Activated T-helper 17 cell treated with anti-CD3 and anti-CD28 coated beads, Interleukin-2, amount 50 U/mL, for 72 hours (primary cell): ENCODE measurements around the gene ODC1. TPM values are rescaled to one million over a fixed set of nuclear protein-coding genes. Genes with fewer than 3 reads are reported as not detected.

Experiments
- ATAC-seq: fragments of 150-1000 bp; cut with Tn5 transposase; replicated peaks from 2 replicates; pipeline ENCODE4 v1.10.0; 2021; ENCODE audit warnings: mild to moderate bottlenecking, moderate library complexity
- H3K27ac Mint-ChIP-seq: one replicate; pipeline ENCODE4 v1.8.0; 2022; ENCODE audit warnings: mixed read lengths
- H3K27me3 Mint-ChIP-seq: one replicate; pipeline ENCODE4 v1.8.0; 2022; ENCODE audit warnings: mixed read lengths
- H3K36me3 Mint-ChIP-seq: one replicate; pipeline ENCODE4 v1.8.0; 2022; ENCODE audit warnings: low read depth, mild to moderate bottlenecking, mixed read lengths
- H3K4me1 Mint-ChIP-seq: one replicate; pipeline ENCODE4 v1.8.0; 2022; ENCODE audit warnings: mixed read lengths
- H3K4me3 Mint-ChIP-seq: one replicate; pipeline ENCODE4 v1.8.0; 2022; ENCODE audit warnings: mild to moderate bottlenecking, mixed read lengths
- H3K9me3 Mint-ChIP-seq: one replicate; pipeline ENCODE4 v1.8.0; 2022; ENCODE audit warnings: mixed read lengths
- total RNA-seq, 2 donors: library from RNA; stranded (reverse); gene quantifications; one replicate each; pipeline ENCODE4 v1.2.3, GENCODE V29; 2022

ODC1 gene
- total RNA-seq, 2 donors from 2014 or later = 60.3 to 180 TPM

DNA sequence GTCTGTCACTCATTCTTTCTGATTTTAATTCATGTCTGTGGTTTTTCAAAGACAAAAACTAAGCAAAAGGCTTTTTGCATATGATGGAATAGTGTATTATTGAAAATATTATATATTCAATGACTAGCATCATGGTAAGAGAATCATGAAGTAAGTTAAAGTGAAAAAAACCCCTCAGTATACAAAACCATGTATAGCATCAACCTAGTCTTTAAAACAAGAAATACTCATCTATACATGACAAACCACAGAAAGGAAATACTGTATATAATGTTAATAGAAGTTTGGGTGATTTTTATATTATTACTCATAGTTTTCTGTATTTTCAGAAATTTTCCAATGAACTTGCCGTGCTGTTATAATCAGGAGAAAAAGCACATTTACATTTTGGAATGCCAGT is 38.0 kb upstream of the ODC1 start:
- H3K9me3 Mint-ChIP-seq = no peaks in the 10 kb centered on the region
- H3K4me3 Mint-ChIP-seq = no peak overlapping the region
- no peaks in the 10 kb centered on the region for H3K27me3 Mint-ChIP-seq
- H3K36me3 Mint-ChIP-seq = no peaks in the 10 kb centered on the region
- peak; percentile 52 for ATAC-seq
- no peak overlapping the region for H3K27ac Mint-ChIP-seq
- H3K4me1 Mint-ChIP-seq = peaks cover 12% of the 10 kb centered on the region

DNA sequence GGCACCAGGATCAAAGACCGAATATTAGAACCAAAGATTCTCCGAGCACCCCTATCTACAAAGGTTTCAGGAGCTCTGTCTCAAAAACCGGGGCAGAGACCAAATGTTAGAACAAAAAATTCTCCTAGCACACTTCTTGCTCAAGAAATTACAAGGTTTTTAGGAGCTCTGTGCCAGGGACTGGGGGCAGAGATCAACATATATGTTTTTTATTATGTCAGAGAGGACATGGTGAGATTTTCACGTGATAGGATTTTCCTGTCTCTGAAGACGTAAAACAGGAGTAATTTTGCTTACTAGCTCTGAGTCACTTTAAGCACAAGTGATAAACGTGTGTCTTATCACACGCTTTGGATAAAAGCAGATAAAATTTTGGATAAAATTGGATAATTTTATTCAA is 34.8 kb upstream of the ODC1 start:
- no peak overlapping the region for H3K27ac Mint-ChIP-seq
- no peak for ATAC-seq
- H3K27me3 Mint-ChIP-seq = no peaks in the 10 kb centered on the region
- H3K4me3 Mint-ChIP-seq = no peak overlapping the region
- peaks cover 3% of the 10 kb centered on the region for H3K4me1 Mint-ChIP-seq
- no peaks in the 10 kb centered on the region for H3K36me3 Mint-ChIP-seq
- no peaks in the 10 kb centered on the region for H3K9me3 Mint-ChIP-seq

DNA sequence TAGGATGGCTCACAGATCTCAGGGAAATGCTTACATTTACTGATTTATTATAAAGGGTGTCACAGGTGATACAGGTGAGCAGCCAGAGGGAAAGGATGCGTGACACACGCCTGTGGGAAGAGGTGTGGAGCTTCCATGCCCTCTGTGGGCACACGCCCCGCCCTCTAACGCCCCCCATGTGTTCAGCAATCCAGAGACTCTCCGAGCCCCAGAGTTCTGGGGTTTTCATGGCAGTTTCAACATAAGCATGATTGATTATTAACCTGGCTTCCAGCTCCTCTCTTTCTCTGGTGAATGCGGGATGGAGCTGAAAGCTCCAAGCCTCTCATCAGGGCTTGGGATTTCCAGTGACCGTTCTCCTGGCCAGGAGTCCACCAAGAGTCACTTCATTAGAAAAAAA is 34.3 kb upstream of the ODC1 start:
- Mint-ChIP-seq H3K4me1 (peaks cover 5% of the 10 kb centered on the region), H3K27me3 (no peaks in the 10 kb centered on the region), H3K9me3 (no peaks in the 10 kb centered on the region), H3K36me3 (no peaks in the 10 kb centered on the region), H3K27ac (no peak overlapping the region), H3K4me3 (no peak overlapping the region)
- no peak for ATAC-seq

- H3K27me3 Mint-ChIP-seq = no peaks in the 10 kb centered on the region
- H3K4me3 Mint-ChIP-seq = no peak overlapping the region
- H3K9me3 Mint-ChIP-seq = no peaks in the 10 kb centered on the region
- no peak overlapping the region for H3K27ac Mint-ChIP-seq
- ATAC-seq = no peak
- H3K36me3 Mint-ChIP-seq = no peaks in the 10 kb centered on the region
- H3K4me1 Mint-ChIP-seq = peaks cover 13% of the 10 kb centered on the region
These were observed 33.6 kb upstream of the ODC1 start for GRCh38 chr2:10481666-10482157.

GRCh38 chr2:10481055-10481665 is 33.0 kb upstream of the ODC1 start:
- no peaks in the 10 kb centered on the region for H3K27me3 Mint-ChIP-seq
- no peaks in the 10 kb centered on the region for H3K9me3 Mint-ChIP-seq
- no peaks in the 10 kb centered on the region for H3K36me3 Mint-ChIP-seq
- ATAC-seq = no peak
- peak overlapping the region; percentile 35 for H3K27ac Mint-ChIP-seq
- no peak overlapping the region for H3K4me3 Mint-ChIP-seq
- H3K4me1 Mint-ChIP-seq = peaks cover 13% of the 10 kb centered on the region

GRCh38 chr2:10480359-10480949 is 32.3 kb upstream of the ODC1 start:
- Mint-ChIP-seq H3K27me3 (no peaks in the 10 kb centered on the region), H3K36me3 (no peaks in the 10 kb centered on the region), H3K4me1 (peaks cover 13% of the 10 kb centered on the region), H3K4me3 (no peak overlapping the region), H3K9me3 (no peaks in the 10 kb centered on the region), H3K27ac (peak overlapping the region; percentile 35)
- no peak for ATAC-seq

DNA sequence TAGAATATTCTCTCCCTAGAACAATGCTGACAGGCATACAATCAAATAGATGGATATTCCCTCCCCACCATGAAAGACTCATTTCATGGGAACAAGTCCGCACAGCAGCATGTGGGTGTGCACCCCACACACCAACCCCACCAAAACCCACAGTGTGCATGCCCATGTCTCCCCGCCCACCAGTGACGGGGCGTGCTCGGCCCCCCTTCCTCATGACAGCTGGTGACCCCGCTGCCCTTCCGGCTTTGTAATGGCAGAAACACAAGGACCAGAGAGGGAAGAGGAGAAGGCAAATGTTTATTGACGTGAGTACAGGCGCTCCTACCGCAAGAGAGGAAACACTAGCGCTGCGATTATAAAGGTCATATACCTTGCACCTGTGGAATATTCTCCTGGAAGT is 30.8 kb upstream of the ODC1 start:
- Mint-ChIP-seq H3K27me3 (no peaks in the 10 kb centered on the region), H3K9me3 (no peaks in the 10 kb centered on the region), H3K27ac (no peak overlapping the region), H3K36me3 (no peaks in the 10 kb centered on the region), H3K4me3 (no peak overlapping the region), H3K4me1 (peaks cover 13% of the 10 kb centered on the region)
- no peak for ATAC-seq

GRCh38 chr2:10478298-10478625 is 30.1 kb upstream of the ODC1 start:
- H3K4me1 Mint-ChIP-seq = peaks cover 13% of the 10 kb centered on the region
- no peak overlapping the region for H3K4me3 Mint-ChIP-seq
- no peak for ATAC-seq
- H3K27ac Mint-ChIP-seq = no peak overlapping the region
- no peaks in the 10 kb centered on the region for H3K9me3 Mint-ChIP-seq
- no peaks in the 10 kb centered on the region for H3K36me3 Mint-ChIP-seq
- no peaks in the 10 kb centered on the region for H3K27me3 Mint-ChIP-seq

DNA sequence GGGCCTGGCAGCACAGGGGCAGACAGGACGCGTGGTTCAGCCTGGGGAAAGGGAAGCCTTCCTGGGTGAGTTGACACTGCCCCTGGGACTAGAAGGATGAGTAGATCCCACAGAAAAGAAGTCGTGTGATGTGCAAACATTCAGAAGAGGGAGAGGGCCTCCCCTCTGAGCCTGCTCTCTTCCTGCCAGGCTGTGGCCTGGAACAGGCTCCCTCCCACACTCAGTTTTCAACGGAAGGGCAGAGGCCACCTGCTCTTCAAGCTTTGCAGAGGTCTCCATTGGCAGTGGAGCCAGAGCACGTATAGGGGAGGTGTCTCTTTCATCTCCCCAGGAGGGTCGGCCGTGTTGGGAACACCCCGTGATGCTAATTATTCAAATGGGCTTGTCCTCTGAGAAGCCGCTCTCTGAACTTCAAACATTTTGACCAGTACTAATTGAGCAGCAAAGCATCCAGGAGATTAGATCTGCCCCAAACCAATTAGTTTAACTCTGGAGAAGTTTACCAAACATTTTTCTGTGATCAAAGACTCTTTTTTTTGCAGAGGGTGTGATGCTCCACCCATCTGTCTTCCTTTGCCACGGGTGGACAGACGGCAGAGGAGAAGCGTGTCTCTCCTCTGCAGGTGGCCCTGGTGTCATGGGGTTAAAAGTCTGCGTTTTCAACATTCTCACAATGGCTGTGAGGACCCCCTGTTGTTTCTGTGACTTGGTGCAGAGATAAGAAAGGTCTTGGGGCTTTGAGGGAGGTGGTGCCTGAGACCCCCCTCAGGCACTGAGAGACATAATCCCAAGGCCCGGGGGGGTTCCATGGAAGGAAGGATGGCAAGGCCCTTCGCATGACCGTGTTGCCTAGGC is 29.5 kb upstream of the ODC1 start:
- Mint-ChIP-seq H3K4me3 (peak overlapping the region; percentile 17), H3K27ac (peak overlapping the region; percentile 52), H3K36me3 (no peaks in the 10 kb centered on the region)

DNA sequence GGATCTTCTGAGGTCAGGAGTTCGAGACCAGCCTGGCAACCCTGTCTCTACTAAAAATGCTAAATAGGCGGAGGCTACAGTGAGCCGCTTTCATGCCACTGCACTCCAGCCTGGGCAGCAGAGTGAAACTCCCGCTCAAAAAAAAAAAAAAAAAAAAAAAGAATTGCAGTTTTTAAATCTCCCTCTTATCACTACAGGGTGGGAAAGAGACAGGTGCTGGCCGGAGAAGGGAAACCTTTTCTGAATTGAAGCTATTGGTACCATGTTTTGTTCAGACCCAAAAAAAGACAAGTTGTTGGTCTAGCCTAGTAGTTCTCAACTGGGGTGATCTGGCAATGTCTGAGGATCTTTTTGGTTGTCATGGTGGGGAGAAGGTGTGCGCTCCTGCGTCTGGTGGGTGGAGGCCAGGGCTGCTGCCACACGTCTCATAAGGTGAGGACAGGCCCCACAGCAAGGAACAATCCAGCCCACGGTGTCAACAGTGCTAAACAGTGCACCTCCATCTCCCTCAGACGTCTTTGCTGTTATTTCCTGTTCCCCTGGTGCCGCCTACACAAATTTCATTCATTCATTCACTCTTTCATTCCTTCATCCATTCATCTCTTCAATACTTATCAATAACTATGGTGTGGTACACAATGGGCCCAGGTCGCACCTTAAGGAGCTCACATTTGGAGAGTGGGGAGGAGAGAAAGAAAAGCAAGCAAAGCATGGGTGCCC is 28.8 kb upstream of the ODC1 start:
- H3K4me1 Mint-ChIP-seq = peaks cover 13% of the 10 kb centered on the region
- H3K27me3 Mint-ChIP-seq = no peaks in the 10 kb centered on the region
- no peaks in the 10 kb centered on the region for H3K9me3 Mint-ChIP-seq
- peak overlapping the region; percentile 17 for H3K4me3 Mint-ChIP-seq
- no peak for ATAC-seq
- peak overlapping the region; percentile 52 for H3K27ac Mint-ChIP-seq
- no peaks in the 10 kb centered on the region for H3K36me3 Mint-ChIP-seq

More for the DNA sequence above, 29.5 kb upstream of the ODC1 start:
- ATAC-seq = peak; percentile 52
- peaks cover 13% of the 10 kb centered on the region for H3K4me1 Mint-ChIP-seq
- no peaks in the 10 kb centered on the region for H3K27me3 Mint-ChIP-seq
- no peaks in the 10 kb centered on the region for H3K9me3 Mint-ChIP-seq

DNA sequence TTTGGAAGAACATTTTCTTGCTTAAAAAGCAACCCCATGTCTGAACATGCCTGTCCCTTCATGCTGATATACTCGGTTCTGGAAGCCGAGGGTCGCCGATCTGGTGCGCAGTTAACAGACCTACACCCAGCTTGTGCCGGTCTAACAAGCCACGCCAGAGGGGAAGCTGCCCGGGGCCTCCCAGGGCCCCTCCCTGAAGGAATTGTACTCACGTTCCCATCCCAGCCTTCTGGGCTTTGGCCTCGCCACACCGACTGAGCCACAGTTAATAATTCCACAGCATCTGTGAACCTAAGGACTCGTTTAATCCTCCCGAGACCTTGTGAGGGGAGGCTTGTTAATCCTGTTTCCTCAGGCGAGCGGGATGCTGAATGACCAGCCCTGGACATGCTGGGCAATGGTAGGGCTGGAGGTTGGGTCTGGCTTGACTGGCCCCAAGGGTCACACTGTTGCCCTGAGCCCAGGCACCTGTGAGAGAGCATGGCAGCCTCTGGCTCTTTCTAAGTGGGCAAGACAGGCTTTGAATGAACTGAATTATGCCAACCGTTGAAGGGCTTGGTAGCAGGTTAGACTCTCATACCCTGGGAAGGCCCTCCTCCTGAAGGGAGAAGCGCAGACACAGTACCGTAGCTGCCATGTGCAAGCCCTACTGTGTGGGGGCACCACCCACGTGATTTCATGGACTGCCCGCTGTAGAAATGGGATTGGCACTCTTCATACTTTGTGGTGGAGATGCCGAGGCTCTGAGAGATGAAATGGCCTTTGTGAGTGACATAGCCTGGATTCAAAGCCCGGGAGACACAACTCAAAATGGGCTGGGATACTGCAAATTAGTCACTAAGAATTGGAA is 27.9 kb upstream of the ODC1 start:
- no peak for ATAC-seq
- no peaks in the 10 kb centered on the region for H3K9me3 Mint-ChIP-seq
- H3K4me1 Mint-ChIP-seq = peaks cover 13% of the 10 kb centered on the region
- H3K36me3 Mint-ChIP-seq = no peaks in the 10 kb centered on the region
- no peaks in the 10 kb centered on the region for H3K27me3 Mint-ChIP-seq
- no peak overlapping the region for H3K4me3 Mint-ChIP-seq
- no peak overlapping the region for H3K27ac Mint-ChIP-seq

DNA sequence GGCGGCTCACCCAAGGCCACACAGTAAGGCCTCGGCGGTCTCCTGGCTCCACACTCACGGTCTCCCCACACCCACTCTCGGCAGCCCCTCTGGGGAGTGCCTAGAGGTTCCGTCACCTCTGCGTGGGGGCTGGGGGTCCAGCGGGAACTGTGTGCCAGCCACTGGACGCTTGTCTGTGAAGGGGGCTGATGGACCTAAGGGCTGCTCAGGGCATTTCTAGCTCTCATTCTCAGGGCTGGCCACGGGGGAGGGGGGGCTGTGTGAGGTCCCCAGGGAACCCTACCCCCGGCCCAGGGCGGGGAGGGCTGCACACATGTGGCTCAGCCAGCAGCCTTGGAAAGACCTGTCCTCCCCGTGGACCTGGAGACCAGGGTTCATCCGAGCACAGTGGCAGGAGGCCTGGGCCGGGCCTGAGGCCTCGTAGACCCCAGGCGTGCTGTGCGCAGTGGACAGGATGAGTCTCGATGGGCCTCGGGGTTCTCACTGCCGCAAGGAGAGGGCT is 27.1 kb upstream of the ODC1 start:
- ATAC-seq = no peak
- H3K9me3 Mint-ChIP-seq = no peaks in the 10 kb centered on the region
- H3K36me3 Mint-ChIP-seq = no peaks in the 10 kb centered on the region
- H3K4me1 Mint-ChIP-seq = peaks cover 13% of the 10 kb centered on the region
- no peak overlapping the region for H3K27ac Mint-ChIP-seq
- H3K4me3 Mint-ChIP-seq = no peak overlapping the region
- no peaks in the 10 kb centered on the region for H3K27me3 Mint-ChIP-seq

GRCh38 chr2:10473121-10473756 is 25.1 kb upstream of the ODC1 start:
- H3K9me3 Mint-ChIP-seq = no peaks in the 10 kb centered on the region
- no peak for ATAC-seq
- peaks cover 13% of the 10 kb centered on the region for H3K4me1 Mint-ChIP-seq
- H3K27ac Mint-ChIP-seq = no peak overlapping the region
- H3K27me3 Mint-ChIP-seq = no peaks in the 10 kb centered on the region
- no peaks in the 10 kb centered on the region for H3K36me3 Mint-ChIP-seq
- no peak overlapping the region for H3K4me3 Mint-ChIP-seq
